ENCODE results near the gene LHFPL3.
"Not testable (repeated sequence)": the region's sequence is repeated elsewhere in the genome, so short reads cannot be mapped to it uniquely, and the experiment has no call there.

DNA sequence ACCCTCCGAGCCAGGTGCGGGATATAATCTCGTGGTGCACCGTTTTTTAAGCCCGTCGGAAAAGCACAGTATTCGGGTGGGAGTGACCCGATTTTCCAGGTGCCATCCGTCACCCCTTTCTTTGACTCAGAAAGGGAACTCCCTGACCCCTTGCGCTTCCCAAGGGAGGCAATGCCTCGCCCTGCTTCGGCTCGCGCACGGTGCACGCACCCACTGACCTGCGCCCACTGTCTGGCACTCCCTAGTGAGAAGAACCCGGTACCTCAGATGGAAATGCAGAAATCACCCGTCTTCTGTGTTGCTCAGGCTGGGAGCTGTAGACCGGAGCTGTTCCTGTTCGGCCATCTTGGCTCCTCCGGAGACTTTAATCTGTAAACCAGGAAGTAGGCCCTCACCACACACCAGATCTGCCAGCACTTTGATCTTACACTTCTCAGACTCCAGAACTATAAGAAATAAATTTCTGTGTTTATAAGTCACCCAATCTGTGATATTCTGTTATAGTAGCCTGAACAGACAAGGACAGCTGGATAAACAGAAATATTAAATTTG lies 235.0 kb downstream of the LHFPL3 start:
- TF ChIP-seq, protein P1, sequence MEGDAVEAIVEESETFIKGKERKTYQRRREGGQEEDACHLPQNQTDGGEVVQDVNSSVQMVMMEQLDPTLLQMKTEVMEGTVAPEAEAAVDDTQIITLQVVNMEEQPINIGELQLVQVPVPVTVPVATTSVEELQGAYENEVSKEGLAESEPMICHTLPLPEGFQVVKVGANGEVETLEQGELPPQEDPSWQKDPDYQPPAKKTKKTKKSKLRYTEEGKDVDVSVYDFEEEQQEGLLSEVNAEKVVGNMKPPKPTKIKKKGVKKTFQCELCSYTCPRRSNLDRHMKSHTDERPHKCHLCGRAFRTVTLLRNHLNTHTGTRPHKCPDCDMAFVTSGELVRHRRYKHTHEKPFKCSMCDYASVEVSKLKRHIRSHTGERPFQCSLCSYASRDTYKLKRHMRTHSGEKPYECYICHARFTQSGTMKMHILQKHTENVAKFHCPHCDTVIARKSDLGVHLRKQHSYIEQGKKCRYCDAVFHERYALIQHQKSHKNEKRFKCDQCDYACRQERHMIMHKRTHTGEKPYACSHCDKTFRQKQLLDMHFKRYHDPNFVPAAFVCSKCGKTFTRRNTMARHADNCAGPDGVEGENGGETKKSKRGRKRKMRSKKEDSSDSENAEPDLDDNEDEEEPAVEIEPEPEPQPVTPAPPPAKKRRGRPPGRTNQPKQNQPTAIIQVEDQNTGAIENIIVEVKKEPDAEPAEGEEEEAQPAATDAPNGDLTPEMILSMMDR (IDR thresholded peaks at IDR 0.05): not testable (repeated sequence)
- not testable (repeated sequence) for TF ChIP-seq ZFX (IDR thresholded peaks at IDR 0.05; ENCODE audit: borderline replicate concordance)
